Embryonic facial prominence (tissue), 1 donor: ENCODE results near the gene DUSP28.
"Not testable (repeated sequence)": the region's sequence is repeated elsewhere in the genome, so short reads cannot be mapped to it uniquely, and the experiment has no call there.

ENCODE experiments used
- DNase-seq: peaks from one replicate; pipeline ENCODE4 v3.0.0-alpha.2; 2016; ENCODE audit errors: extremely low spot score

The DUSP28 gene

GRCh38 chr2:240560084-240560479, at the start of gene DUSP28:
TSS of gene DUSP28 (plus strand) at chr2:240560357. CDS start at chr2:240560685, 328 bp downstream.
- DNase-seq, result no peak

- DNase-seq, result no peak
Observed at GRCh38 chr2:240510513-240511210, 49.5 kb upstream of the DUSP28 start.

GRCh38 chr2:240511351-240512108, 48.6 kb upstream of the DUSP28 start:
- no peak for DNase-seq

- no peak for DNase-seq
Observed at GRCh38 chr2:240512109-240512485, 48.1 kb upstream of the DUSP28 start.

GRCh38 chr2:240512666-240513535, 47.3 kb upstream of the DUSP28 start:
- no peak for DNase-seq

- DNase-seq, result no peak
Observed at GRCh38 chr2:240513549-240514287, 46.4 kb upstream of the DUSP28 start.

GRCh38 chr2:240514631-240515030, 45.5 kb upstream of the DUSP28 start:
- DNase-seq, result no peak

GRCh38 chr2:240517342-240517741, 42.8 kb upstream of the DUSP28 start:
- no peak for DNase-seq

- no peak for DNase-seq
Observed at GRCh38 chr2:240518981-240519380, 41.2 kb upstream of the DUSP28 start.

- DNase-seq, result no peak
Observed at GRCh38 chr2:240519396-240520129, 40.6 kb upstream of the DUSP28 start.

- no peak for DNase-seq
Observed at GRCh38 chr2:240520130-240520973, 39.8 kb upstream of the DUSP28 start.

- no peak for DNase-seq
Observed at GRCh38 chr2:240520974-240521350, 39.2 kb upstream of the DUSP28 start.

GRCh38 chr2:240521885-240522284, 38.3 kb upstream of the DUSP28 start:
- not testable (repeated sequence) for DNase-seq

- DNase-seq, result no peak
Observed at GRCh38 chr2:240522406-240522805, 37.8 kb upstream of the DUSP28 start.

- DNase-seq, result no peak
Observed at GRCh38 chr2:240523451-240524281, 36.5 kb upstream of the DUSP28 start.

GRCh38 chr2:240524963-240525718, 35.0 kb upstream of the DUSP28 start:
- DNase-seq, result no peak

- no peak for DNase-seq
Observed at GRCh38 chr2:240525802-240526201, 34.4 kb upstream of the DUSP28 start.

- DNase-seq, result no peak
Observed at GRCh38 chr2:240526521-240526920, 33.6 kb upstream of the DUSP28 start.
